Measurements from ENCODE around the gene LRRN4.

DNA sequence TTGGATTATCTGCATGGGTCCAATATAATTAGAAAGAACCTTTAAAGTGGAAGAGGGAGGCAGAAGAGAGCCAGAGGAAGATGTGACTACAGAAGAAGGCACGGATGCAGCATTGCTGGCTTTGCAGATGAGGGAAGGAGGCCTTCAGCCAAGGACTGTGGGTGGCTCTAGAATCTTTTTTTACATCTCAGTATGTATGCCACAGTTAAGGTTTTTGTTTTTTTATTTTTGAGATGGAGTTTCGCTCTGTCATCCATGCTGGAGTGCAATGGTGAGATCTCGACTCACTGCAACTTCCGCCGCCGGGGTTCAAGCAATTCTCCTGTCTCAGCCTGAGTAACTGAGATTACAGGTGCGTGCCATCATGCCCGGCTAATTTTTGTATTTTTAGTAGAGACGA is 54.1 kb downstream of the LRRN4 start:
- TF ChIP-seq POLR2A (IDR thresholded peaks at IDR 0.05), result no peak
- TF ChIP-seq, protein P1, sequence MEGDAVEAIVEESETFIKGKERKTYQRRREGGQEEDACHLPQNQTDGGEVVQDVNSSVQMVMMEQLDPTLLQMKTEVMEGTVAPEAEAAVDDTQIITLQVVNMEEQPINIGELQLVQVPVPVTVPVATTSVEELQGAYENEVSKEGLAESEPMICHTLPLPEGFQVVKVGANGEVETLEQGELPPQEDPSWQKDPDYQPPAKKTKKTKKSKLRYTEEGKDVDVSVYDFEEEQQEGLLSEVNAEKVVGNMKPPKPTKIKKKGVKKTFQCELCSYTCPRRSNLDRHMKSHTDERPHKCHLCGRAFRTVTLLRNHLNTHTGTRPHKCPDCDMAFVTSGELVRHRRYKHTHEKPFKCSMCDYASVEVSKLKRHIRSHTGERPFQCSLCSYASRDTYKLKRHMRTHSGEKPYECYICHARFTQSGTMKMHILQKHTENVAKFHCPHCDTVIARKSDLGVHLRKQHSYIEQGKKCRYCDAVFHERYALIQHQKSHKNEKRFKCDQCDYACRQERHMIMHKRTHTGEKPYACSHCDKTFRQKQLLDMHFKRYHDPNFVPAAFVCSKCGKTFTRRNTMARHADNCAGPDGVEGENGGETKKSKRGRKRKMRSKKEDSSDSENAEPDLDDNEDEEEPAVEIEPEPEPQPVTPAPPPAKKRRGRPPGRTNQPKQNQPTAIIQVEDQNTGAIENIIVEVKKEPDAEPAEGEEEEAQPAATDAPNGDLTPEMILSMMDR (IDR thresholded peaks at IDR 0.05), result no peak
